Epithelial cell of proximal tubule (primary cell): Measurements from ENCODE around the gene PRKCH. TPM values are rescaled to one million over a fixed set of nuclear protein-coding genes. Genes with fewer than 3 reads are reported as not detected.

Experiments used
- DNase-seq: peaks from one replicate; pipeline ENCODE4 v3.0.0-alpha.2; 2011; ENCODE audit warnings: low read depth
- H3K4me3 ChIP-seq: 2 replicates; pipeline ENCODE4 v1.5.1; 2011; ENCODE audit warnings: low read depth, mild to moderate bottlenecking, low read length
- CTCF ChIP-seq: conservative IDR thresholded peaks from 2 replicates; pipeline ENCODE4 v1.5.1; 2012; ENCODE audit warnings: low read depth, mild to moderate bottlenecking, low read length
- total RNA-seq: library from RNA; depleted of rRNA; stranded (reverse); fragments of >200 nt; gene quantifications from 2 replicates; pipeline ENCODE4 v1.2.3, GENCODE V29; 2015

PRKCH gene
- total RNA-seq, 1 donor from 2014 or later, result 7.6 TPM

DNA sequence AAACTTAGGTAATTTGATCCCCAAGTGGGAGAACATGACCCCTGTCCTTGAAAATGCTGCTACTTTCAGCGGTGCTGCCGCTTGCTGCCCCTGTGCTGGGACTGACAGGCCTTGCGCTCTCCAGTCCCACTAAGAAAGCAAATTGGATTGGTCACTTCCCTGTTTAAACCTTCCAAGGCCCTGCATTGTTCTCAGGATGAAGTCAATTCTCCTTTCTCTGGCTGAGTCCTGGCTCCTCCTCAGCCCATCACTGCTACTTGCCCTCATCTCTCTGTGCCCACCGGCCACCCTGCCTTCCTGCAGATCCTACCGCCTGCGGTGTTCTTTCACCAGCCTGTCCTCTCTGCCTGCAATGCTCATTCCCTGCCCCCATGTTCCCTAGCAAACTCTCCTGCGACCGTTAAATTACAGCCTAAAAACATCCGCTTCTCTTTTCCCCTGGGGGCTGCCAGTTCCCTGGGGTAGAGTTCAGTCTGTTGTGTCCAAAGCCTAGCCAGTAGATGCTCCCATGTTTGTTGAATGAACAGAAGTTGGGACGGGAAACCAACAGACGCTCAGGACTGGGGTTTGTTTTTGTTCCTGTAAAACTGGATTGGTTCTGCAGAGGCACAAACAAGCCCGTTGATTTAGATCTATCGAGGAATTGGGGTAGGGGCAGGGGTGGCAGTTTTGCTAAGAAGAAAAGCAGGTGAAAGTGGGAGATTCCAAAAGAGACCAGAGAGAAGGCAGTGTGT is 246.6 kb downstream of the PRKCH start:
- peak overlapping the region; percentile 41 for H3K4me3 ChIP-seq
- TF ChIP-seq CTCF, result no peak
- DNase-seq, result no peak

GRCh38 chr14:61568572-61569011 is 247.2 kb downstream of the PRKCH start:
- no peak for DNase-seq
- H3K4me3 ChIP-seq, result peak overlapping the region; percentile 41

GRCh38 chr14:61569308-61569707 is 247.9 kb downstream of the PRKCH start:
- DNase-seq, result no peak
- TF ChIP-seq CTCF, result no peak
- no peak overlapping the region for H3K4me3 ChIP-seq

More at GRCh38 chr14:61568572-61569011, 247.2 kb downstream of the PRKCH start:
- peak; percentile 29 for TF ChIP-seq CTCF

DNA sequence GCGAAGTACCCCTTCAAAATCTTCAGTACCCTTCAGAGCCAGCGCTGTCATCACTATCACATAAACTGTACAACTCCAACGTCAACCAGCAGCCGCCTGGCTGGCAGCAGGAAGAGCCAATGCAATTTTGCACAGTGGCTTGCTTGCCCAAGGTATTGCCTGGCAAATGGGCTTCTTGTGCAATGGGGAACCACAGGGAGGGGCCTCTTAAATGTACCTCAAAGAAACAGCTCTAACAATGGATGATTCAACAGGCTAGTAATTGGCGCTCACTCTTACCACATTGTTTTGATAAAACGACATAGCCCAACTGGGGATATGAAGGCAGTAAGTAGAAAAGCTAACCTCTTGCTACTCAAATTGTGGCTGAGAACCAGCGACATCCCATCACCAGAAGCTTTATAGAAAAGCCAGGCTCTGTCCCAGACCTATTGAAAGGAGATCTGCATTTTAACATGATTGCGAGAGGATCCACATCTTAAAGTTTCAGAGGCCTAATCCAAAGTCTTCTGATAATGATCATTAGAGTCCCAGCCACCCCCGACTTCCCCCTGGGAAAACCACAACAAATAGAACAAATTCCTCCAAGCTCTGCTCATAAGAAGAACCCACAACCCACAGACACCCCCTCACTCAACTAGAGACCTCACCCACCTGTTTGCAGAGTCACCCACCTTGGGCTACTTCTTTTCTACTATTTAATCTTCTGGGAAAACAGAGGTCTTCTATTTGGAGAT is 248.6 kb downstream of the PRKCH start:
- no peak for DNase-seq
- peak overlapping the region; percentile 44 for H3K4me3 ChIP-seq
- TF ChIP-seq CTCF, result no peak

DNA sequence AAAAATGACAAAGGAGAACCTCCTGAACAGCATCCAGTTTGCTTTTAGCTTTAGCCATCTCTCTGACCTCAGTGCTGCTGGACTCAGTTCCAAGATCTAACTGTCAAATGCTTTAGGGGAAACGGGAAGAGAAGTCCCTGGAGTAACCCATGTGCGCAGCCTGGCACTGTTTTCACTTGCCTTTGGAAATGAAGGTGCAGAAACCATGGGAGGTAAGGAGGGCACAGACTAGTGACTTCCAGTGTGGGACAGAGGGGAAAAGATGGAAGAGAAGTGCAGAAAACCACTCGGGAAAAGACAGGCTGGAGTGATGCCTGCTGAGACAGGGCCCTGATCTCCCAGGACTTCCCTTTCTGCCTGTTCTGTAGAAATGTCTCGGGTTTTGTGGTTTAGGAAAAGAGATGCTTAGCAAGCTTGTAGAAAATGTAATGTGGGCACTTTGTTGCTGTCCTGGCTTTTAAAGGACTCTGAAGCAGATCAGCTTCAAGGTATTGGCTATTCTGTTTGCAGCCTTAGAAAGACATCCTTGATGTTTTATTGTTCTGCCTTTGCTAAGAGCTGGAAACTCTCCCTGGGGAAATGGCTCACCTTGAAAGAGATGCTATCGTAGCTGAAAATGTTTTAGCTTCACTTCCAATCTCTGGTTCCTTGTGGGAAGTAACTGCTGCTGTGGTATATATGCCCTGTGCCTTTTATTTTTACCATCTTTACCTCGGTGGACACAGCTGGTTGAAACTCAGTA is 249.3 kb downstream of the PRKCH start:
- no peak for DNase-seq
- H3K4me3 ChIP-seq, result peak overlapping the region; percentile 44
- TF ChIP-seq CTCF, result no peak

DNA sequence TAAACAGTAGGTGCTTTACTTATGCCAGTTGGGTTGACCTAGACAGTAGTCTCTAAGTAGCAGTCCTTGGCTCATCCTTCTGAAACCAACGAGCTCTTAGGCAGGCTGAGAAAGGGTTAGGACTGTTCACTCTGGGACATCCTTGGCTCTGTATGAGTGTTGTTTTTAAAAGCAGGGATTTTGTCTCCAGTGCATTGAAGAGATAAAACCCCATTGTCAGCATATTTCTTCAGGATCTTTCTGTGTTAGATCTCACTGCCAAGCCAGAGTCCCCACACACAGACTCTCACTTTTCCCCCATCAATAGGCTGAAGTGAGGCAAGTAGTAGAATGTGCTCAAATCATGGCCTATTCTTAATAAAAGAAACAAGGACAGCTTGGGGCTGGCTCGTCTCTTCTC is 250.5 kb downstream of the PRKCH start:
- peak overlapping the region; percentile 44 for H3K4me3 ChIP-seq
- TF ChIP-seq CTCF, result no peak
- DNase-seq, result no peak
